GM19035 (cell line): ENCODE measurements around the gene EXPH5.

Experiments
- ATAC-seq: cut with Tn5 transposase; IDR thresholded peaks from one replicate; pipeline ENCODE4 v1.9.1; 2021; ENCODE audit not compliant: unreplicated experiment

The EXPH5 gene

DNA sequence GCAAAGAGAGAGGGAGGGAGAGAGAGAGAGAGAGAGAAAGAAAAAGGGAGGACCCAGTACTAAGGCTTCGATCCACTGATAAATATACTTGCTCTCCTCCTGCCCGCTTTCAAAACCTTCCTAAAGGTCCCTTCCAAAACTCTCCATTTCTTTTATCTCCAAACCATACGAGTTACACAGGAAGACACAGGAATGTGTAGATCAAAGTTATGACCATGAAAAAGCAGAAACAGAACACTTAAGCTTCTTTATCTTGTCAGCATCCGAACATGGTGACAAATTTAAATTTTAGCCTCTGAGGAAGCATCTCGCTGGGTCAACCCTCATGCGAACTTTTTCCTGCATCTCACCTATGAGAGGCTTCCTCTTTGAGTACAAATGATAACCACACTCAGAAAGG is 66.2 kb downstream of the EXPH5 start:
- no peak for ATAC-seq

- no peak for ATAC-seq
These were observed 68.4 kb downstream of the EXPH5 start for GRCh38 chr11:108525161-108525560.

DNA sequence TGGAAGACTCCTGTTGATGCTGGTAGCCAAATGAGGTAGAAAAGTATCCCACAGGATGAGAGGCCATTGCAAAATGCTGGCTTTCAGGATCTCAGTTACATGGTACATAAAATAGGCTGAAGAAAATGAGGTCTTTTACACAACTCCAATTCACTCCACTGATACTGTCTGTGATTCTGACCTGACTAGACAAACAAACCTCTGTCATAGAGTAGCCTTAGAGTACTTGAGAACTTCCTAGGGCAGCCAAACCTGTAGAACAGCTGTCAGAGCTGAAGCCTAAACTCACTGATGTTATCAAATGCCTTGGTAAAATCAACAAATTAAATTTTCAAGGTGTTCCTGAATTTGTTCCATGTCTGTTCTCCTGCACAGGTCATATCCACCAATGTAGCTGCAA is 69.1 kb downstream of the EXPH5 start:
- ATAC-seq, result no peak

- no peak for ATAC-seq
These were observed 71.2 kb downstream of the EXPH5 start for GRCh38 chr11:108522318-108522717.

DNA sequence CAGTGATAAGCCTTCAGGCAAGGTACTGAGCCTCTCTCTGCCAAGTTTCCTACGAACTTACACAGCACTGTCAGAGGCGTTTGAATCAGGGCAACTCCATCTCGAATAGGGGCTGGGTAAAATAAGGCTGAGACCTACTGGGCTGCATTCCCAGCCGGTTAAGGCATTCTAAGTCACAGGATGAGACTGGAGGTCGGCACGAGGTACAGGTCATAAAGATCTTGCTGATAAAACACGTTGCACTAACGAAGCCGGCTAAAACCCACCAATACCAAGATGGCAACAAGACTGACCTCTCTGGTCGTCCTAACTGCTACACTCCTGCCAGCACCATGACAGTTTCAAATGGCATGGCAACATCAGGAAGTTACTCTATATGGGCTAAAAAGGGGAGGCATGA is 75.0 kb downstream of the EXPH5 start:
- no peak for ATAC-seq

DNA sequence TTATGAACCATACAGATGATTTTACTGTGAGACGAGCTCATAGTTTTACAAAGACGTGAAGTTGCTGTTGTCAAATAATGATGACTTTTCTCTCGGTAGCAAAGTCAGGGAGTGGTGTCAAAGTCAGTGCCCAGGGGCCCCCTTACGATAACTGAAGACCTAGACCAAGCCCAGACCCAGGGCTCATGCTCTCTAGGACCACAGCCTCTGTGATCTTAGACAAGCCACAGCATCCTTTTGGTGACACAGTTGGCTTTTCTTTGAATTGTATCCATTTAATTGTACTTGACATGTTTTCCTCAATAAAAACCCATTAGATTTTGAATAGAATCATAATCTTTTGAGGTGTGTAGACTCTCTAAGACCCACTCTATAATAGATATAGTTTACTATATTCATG is 77.4 kb downstream of the EXPH5 start:
- no peak for ATAC-seq

- ATAC-seq, result no peak
These were observed 80.9 kb downstream of the EXPH5 start for GRCh38 chr11:108512708-108513107.

DNA sequence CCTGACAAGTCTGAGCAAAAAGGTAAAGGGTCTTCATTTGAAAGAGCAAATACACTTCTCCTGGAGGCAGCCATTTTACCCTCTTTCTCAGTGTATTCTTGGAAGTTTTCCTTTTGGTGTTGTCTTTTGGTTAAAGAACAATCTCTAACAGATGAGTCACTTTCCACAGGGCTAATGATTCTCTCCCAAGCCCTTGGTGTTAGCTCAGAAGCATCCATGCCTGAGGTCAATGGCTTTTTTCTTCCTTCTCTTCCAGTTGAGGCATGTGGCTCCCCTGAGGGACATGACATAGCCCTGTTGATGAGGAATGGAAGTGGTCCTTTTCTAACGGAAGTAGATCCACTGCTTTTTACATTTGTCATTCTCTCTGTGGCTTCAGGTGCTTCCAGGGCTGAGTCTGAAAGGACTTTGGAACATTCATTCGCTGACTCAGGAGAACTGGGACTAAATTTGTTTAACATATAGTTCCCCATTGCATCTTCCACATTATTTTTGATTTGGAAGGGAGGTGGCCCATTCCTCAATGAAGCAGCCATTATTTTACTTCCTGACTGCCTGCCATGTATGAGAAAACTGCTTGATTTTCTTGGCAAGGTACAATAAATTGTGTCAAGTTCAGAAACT is 81.6 kb downstream of the EXPH5 start:
- ATAC-seq, result no peak

DNA sequence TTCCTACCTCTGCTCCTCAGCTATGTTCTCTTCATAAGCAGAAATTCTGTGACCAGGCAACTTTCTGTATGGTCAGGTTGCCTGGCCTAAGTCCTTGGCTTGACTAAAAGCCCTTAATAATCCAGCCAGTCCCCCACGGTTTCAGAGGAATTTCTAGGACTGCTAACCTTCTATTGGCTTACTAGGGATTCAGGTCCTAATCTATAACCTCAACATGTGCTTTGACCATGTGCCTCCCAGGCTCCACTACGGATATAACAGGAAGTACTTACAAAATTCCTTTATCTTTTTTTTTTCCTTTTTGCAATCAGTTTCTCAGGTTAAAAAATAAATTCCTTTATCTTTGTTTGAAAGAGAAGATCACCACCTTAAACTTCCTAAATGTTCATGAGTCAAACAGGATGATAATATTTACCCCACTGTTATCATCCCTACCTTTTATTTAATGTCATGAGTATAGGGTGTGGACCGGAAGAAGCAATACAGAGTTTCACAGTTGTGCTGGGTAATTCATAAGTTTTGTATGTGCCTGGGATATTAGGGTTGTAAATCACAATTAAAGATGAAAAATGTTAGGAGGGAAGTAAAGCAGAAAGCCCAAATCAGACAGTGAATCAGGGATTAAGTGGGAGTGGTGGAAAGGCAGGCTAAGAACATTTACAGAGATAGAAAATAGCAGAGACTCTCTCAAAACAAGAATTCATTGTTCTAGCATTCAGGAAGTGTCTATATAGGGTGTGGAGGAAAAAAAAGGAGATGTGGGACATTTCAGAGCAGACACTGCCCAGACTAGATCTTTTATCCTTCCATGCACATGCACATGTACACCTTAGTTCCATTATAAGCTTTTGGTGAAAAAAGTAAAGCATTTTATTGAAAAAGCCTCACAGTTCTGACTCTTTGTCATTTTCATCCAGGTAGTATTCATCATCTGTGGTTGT is 84.6 kb downstream of the EXPH5 start:
- ATAC-seq, result no peak

GRCh38 chr11:108501396-108501795 is 92.2 kb downstream of the EXPH5 start:
- no peak for ATAC-seq

DNA sequence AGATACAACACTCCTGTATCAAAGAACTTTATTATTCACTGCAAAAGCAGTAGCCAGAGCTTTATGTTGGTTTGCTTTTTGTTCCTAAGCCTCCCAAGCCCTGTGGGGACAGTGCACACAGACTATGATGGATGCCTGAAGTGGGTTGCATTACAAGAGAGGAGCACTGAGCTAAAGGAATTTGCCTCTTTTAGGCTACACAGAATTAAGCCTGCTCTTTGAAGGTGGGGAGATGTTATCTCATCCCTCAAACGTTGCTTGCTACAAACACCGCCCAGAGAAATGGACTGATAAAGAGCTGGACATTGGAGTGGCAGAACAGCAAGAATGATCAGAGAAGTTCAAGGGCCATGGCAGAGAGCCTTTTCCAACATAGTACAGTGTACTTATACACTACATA is 92.8 kb downstream of the EXPH5 start:
- ATAC-seq, result no peak

DNA sequence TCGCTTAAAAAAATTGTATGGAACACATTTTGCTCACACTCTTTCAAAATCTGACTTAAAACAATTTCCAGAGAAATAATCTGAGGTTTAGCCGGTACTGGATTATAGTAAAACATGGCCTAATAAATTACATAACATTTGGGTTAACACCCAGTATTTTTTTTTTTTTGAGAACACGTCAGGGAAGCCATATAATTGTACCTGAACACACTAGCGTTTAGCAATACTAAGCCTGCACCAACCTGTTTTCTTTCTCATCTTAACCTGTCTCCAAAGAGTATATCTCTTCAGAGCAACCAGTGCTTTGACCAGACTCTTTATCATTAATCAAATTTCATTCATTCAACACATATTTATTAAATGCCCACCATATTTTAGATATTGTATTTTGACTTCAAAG is 93.4 kb downstream of the EXPH5 start:
- no peak for ATAC-seq

GRCh38 chr11:108498816-108499408 is 94.7 kb downstream of the EXPH5 start:
- ATAC-seq, result no peak

GRCh38 chr11:108498046-108498815 is 95.3 kb downstream of the EXPH5 start, which contains the start of gene POGLUT3:
Gene POGLUT3, minus strand, starts transcription at chr11:108498384. Its CDS starts 18 bp downstream, at chr11:108498366.
- ATAC-seq, result peak; percentile 64

DNA sequence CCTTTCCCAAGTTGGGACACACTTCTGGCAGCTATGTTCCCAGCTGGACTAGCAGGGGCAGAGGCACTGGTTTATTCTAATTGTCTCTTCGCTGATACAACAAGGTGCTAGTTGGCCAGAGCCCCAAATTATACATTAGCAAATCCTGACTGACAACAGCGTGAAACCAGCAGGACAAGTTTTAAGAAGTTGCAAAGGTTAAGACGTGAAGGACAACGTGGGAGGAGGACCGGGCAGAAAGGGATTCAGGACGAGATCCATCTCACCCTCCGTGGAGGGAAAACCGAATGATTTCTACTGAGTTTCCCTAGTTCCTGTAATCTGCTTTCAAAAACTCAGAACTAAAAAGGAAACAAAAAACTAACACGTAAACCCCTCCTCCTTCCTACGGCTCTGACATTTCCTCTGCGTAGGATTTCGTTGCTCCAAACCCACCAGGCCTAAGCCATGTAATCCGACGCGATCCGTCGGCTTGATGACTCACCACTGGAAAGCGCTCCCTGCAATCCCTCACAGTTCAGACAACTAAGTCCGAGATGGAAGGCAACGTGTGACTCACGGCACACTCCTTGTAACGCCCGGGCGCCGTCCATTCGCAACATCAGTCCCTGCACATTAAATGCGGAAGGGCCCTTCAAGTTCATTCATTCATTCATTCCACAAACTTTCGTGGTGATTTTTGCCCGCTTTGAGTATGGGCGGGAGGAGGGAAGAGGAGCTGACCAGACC is 96.1 kb downstream of the EXPH5 start:
- ATAC-seq, result peak; percentile 50

- ATAC-seq, result no peak
These were observed 96.8 kb downstream of the EXPH5 start for GRCh38 chr11:108496643-108497256.

- no peak for ATAC-seq
These were observed 98.2 kb downstream of the EXPH5 start for GRCh38 chr11:108495326-108495725.

GRCh38 chr11:108494182-108494581 is 99.4 kb downstream of the EXPH5 start:
- ATAC-seq, result no peak

GRCh38 chr11:108491936-108492335 is 101.6 kb downstream of the EXPH5 start:
- ATAC-seq, result no peak

- ATAC-seq, result no peak
These were observed 106.7 kb downstream of the EXPH5 start for GRCh38 chr11:108486828-108487227.
